Nucleus accumbens (tissue), 56 donors: ENCODE data around the gene TRAPPC4.
"Not testable (repeated sequence)": the region's sequence is repeated elsewhere in the genome, so short reads cannot be mapped to it uniquely, and the experiment has no call there.

ENCODE experiments used
- DNase-seq, 56 donors: peaks; one replicate each; lab custom pipeline; 2025; lab: John Stamatoyannopoulos, UW

TRAPPC4 gene, protein sequence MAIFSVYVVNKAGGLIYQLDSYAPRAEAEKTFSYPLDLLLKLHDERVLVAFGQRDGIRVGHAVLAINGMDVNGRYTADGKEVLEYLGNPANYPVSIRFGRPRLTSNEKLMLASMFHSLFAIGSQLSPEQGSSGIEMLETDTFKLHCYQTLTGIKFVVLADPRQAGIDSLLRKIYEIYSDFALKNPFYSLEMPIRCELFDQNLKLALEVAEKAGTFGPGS

DNA sequence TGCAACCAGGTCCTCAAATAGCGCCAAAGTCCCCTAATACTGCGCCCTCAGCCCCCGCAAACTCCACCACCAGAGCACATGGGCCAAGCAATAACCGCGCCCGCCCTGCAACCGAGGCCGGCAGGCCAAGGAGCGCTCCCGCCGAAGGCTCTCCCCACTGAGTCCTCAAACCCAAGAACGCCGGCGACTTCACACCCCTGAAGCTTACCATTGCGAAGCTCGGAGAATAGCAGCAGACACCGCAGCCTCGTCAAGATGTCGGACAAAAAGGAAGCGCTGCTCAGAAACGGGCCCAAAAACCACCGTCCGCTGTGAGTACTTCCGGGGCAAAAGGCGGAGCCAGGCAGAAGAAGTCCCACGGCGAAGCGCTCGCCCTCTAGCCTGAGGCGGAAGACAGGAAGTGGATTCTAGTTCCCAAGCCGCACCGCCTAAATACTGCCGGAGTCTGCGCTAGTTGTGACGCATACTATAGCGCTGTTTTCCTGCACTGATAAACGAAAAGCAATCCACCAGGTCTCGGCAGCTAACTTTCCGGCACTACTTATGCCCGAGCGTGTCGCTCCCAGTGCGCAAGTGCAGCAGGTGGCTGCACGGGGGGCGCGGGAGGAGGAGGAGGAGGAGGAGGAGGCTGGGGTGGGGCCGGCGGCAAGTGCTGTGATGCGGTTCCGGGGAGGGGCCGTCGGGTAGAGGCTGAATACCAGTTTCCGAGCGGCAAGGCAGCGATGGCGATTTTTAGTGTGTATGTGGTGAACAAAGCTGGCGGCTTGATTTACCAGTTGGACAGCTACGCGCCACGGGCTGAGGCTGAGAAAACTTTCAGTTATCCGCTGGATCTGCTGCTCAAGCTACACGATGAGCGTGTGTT is at the start of gene TRAPPC4, which contains the start of gene RPS25:
Gene TRAPPC4, plus strand, starts transcription at position 693 of the 865 bp plus-strand sequence. Its CDS starts 30 bp downstream, at position 723.
Gene RPS25, minus strand, starts transcription at position 270 of the 865 bp plus-strand sequence. Its CDS starts 59 bp downstream, at position 211.
- peak; percentile 76 to 100 (median 98) for DNase-seq

DNA sequence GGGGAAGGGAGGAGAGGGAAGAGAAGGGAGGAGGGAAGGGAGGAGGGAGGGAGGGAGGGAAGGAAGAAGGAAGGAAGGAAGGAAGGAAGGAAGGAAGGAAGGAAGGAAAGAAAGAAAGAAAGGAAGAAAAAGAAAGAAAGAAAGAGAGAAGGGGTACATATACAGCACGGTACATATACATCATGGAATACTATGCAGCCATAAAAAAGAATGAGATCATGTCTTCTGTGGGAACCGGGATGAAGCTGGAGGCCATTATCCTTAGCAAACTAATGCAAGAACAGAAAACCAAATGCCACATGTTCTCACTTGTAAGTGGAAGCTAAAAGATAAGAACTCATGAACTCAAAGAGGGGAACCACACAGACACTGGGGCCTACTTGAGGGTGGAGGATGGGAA is 49.1 kb upstream of the TRAPPC4 start:
- DNase-seq = not testable (repeated sequence)

DNA sequence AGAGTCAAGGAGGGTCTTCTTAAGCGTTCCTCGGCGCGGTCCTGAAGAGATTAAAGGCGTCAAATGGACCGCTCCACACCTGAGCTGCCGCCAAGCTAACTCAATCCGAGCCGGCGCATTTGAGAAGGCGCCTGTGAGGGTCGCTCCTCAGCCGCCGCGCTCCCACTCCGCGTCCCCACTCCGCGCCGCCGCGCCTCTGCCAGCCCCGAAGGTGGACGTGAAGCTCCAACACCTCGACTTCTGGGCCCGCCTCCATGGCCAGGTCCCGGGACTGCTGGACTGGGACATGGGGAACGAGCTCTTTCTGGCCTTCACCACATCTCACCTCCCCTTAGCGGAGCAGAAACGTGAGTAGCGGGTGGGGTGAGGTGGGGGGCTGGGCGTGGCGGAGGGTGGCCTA is 46.9 kb upstream of the TRAPPC4 start, which contains the start of gene FOXR1:
Gene FOXR1, plus strand, starts transcription at position 116 of the 400 bp plus-strand sequence. Its CDS starts 171 bp downstream, at position 287.
- no peak for DNase-seq

DNA sequence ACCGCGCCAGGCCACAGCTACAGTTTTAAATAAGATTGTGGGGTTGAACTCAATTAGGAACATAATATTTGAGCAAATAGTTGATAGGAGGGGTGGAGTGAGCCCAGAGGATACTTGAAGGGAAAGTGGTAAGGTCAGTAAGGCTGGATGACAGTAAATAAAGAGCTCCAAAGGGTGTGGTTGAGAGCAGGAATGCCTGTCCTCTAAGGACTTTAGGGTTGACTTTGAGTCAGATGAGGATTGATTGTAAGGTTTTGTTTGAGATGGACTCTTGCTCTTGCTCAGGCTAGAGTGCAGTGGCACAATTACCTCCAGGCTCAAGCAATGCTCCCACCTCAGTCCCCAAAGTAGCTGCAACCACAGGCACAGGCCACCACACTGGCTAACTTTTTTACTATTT is 44.6 kb upstream of the TRAPPC4 start:
- no peak for DNase-seq

DNA sequence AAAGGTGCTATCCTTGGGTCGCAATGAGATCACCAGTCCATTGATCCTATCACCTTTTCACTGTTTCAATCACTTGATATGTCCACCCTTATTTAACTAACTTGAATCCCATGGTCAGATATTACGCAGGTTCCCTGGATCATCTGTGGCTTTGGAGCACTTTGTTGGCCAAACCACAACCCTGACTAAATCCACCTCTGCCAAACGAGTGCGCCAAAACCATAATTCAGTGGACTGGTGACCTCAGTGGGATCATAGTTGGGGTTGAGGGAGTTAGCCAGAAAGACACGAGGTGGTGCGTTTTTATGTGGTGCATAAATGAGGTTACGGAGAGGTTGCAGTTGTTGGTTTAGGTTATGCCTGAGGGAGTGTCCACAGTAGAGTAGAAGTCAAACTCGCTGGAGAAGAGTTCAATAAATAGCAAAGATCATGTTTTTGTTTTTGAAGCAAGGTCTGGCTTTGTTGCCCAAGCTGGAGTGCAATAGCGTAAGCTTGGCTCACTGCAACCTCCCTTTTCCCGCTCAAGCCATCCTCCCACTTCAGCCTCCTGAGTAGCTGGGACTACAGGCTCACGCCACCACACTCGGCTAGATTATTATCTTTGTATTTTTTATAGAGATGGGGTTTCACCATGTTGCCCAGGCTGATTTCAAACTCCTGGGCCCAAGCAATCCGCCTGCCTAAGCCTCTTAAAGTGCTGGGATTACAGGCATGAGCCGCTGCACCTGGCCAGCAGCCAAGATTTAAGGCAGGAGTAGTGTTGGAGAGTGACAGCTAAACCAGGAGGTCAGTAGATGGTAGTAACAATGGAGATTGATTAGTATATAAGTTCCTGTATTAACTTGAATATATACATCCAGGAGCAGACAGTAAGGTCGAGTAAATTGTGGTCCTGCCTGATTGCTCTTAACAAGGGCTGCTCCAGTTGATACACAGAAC is 42.5 kb upstream of the TRAPPC4 start:
- DNase-seq = no peak

DNA sequence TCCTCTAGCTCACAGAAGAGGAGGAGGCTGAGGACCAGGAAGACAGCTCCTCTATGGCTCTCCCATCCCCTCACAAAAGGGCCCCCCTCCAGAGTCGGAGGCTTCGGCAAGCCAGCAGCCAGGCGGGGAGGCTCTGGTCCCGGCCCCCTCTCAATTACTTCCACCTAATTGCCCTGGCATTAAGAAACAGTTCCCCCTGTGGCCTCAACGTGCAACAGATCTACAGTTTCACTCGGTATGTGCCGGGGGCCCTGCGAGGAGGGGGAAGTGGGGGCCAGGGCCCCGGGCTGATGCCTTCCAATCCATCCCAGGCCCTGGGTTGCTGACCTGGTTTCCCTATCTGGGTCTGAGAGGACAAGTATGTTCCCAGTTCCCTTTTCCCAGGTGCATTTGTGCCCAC is 39.1 kb upstream of the TRAPPC4 start:
- no peak for DNase-seq

DNA sequence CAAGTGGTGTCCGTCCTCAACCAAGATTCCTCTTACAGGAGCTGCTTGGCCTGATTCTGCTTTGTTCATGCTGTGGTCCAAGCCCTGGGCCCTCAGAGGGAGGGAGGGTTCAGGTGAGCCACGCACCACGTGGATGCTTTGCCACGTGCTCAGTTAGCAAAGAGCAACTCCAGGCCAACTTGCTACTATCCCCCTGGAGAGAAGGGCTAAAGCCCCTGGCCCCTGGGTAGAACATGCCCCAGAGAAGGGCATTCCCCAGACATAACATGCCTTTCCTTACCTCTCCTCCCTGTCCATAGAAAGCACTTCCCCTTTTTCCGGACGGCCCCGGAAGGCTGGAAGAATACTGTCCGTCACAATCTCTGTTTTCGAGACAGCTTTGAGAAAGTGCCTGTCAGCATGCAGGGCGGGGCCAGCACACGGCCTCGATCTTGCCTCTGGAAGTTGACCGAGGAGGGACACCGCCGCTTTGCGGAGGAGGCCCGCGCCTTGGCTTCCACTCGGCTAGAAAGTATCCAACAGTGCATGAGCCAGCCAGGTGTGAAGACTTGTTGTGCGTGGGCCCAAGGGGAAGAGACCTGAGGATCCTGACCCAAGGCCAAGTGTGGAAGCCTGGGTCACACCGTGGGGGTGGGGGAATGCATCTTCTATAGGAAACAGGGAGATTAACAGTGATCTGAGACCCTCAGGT is 38.2 kb upstream of the TRAPPC4 start:
- DNase-seq = peak in 5 of 56 donors; percentile 2 to 28 (median 16)

DNA sequence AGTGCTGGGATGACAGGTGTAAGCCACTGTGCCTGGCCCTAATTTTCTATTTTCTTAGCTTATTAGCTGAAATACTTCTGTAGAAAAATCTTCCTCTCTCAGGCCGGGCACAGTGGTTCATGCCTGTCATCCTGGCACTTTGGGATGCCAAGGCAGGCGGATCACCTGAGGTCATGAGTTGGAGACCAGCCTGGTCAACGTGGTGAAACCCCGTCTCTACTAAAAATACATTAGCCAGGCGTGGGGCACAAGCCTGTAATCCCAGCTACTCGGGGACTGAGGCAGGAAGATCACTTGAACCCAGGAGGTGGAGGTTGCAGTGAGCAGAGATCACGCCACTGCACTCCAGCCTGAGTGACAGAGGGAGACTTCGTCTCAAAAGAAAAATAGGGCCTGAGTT is 34.2 kb upstream of the TRAPPC4 start:
- not testable (repeated sequence) for DNase-seq

DNA sequence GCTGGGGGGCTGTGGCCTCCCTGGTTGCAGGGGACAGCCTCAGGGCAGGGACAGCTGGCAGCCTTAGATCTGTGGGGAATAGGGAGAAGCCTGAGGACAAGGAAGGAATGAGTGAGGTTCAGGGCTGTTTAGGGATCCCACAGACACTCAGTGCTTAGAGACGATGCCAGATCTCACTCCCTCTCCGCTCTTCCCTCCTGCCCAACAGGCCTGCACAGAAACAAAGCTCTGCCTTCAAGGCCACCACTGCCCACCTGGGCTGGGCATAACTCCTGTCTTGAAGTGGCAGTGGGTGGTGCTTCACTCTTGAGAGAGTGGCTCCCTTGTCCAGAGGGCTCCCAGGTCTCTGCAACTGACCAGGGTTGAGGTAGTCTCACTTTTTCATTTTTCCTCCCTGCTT is 33.7 kb upstream of the TRAPPC4 start:
- no peak for DNase-seq

DNA sequence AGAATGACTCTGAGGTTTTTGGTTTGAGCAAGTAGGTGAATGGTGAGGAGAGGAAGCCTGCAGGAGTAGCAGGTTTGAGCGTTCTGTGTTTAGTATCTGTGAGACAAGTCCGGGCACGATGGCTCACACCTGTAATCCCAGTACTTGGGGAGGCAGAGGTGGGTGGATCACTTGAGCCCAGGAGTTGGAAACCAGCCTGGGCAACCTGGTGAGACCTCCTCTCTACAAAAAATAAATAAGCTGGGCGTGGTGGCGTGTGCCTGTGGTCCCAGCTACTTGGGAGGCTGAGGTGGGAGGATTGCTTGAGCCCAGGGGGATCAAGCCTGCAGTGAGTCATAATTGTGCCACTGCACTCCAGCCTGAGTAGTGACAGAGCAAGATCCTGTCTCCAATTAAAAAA is 30.3 kb upstream of the TRAPPC4 start:
- DNase-seq = no peak

DNA sequence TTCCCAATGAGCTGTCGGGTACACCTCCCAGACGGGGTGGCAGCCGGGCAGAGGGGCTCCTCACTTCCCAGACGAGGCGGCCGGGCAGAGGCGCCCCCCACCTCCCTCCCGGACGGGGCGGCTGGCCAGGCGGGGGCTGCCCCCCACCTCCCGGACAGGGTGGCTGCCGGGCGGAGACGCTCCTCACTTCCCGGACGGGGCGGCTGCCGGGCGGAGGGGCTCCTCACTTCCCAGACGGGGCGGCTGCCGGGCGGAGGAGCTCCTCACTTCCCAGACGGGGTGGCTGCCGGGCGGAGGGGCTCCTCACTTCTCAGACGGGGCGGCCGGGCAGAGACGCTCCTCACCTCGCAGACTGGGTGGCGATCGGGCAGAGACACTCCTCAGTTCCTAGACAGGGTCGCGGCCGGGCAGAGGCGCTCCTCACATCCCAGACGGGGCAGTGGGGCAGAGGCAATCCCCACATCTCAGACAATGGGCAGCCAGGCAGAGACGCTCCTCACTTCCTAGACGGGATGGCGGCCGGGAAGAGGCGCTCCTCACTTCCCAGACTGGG is 27.0 kb upstream of the TRAPPC4 start:
- not testable (repeated sequence) for DNase-seq

DNA sequence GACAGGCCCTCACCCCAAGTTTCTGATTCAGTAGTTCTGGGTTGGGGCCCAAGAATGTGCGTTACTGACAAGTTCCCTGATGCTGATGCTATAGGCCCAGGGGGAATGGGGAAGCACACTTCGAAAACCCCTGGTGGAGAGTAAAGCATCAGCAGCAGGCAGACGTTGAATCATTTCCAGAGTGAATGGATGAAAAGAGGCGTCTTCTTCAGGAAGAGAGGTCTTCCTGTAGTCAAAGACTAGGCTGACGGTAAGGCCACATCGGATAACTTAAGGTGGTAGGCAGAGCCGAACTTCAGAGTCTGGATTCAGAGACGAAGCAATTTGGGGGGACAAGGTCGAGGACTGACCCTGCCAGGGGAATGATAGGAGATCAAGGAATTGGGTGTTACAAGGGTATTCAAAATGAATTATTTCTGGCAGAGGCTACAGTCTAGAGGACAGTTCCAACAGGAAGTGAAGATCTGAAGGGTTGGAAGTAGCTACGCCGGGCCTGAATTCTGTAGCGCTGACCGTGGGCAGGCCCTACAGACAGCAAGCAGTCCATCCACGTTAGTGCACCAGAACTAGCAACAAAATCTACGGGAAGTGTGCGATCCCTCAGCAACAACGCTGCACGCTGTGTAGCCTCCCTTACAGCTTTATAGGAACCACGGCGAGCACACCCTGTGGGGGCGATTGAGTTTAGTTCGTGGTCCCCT is 21.5 kb upstream of the TRAPPC4 start:
- DNase-seq = peak in 4 of 56 donors; percentile 21 to 49 (median 38)

DNA sequence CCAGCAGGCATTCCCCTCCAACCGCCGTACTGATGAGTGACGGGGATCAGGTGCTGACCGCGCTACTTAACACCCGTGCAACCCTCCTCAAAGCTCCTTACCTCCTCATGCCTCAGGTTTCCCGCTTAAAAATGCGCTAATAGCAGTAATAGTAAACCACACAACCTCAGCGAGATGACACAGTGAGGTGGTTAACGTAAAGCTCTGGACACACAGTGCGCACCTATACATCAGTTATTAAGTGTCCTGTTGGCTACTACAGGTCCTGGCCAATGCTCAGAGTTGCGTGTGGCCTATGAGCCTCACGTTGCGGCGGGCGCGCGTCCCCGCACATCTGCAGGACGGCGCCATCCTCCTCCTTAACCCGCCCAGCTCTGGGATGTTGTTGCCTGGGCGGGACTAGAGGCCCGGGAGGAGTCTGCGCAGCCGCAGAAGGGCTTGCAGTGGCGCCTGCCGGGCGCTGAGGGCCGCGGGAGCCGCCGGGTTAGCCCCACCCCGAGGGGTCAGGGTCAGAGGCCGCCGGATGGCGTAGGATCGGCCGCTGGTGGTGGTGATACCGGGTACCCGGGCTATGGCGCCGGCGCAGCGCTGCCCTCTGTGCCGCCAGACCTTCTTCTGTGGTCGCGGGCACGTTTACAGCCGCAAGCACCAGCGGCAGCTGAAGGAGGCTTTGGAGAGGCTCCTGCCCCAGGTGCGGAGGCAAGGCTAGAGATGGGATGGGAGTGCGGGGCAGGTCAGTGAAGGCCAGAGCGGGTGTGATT is 20.8 kb upstream of the TRAPPC4 start, which contains the start of gene CENATAC:
Gene CENATAC, plus strand, starts transcription at position 512 of the 761 bp plus-strand sequence. Its CDS starts 60 bp downstream, at position 572.
- DNase-seq = peak; percentile 49 to 98 (median 93)

DNA sequence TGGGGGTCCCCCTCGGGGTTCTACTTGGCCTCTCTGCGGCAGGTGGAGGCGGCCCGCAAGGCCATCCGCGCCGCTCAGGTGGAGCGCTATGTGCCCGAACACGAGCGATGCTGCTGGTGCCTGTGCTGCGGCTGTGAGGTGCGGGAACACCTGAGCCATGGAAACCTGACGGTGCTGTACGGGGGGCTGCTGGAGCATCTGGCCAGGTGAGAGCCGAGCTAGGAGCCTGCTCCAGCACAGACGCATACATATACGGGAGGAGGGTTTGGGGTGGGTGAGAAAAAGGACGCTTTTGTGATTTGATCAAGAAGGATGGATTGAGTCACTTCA is 20.2 kb upstream of the TRAPPC4 start:
- peak in 8 of 56 donors; percentile 26 to 68 (median 51) for DNase-seq

DNA sequence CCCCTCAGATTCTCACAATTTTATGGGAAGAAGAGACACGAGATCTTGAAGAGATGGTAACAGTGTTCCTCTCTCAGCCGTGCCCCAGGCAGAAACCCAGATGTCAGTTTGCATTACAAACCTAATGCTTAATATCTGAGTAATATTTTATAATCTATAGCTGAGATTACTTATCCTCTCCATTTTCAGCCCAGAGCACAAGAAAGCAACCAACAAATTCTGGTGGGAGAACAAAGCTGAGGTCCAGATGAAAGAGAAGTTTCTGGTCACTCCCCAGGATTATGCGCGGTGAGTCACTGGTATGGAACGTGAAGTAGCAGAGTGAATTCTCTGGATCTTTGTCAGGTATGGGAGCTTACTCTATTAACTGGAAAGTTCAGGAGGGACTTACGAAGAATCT is 19.7 kb upstream of the TRAPPC4 start:
- DNase-seq = no peak

DNA sequence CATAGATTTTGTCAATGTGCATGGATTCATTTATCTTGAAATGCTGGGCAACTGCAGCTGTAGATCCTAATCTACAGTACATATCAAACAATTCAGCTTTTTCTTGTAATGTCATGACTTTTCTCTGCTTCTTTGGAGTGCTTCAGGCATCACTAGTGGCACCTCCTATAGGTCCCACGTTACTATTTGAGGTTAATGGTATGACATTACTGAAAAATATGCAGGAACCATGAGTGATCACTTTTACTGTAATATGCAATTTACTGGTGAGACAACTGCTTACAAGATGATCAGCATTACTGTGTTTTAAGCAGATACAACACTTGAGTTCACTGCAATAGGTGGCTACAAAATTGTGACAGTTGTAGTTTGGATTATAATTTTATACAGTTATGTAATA is 17.7 kb upstream of the TRAPPC4 start:
- DNase-seq = no peak

DNA sequence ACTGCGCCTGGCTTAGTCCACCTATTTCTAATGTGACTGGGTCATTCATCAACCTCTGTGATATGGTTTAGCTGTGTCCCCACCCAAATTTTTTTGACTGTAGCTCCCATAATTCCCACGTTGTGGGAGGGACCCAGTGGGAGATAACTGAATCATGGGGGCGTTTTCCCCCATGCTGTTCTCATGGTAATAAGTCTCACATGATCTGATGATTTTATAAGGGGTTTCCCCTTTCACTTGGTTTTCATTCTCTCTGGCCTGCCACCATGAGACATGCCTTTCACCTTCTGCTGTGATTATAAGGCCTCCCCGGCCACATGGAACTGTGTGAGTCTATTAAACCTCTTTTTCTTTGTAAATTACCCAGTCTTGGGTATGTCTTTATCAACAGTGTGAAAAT is 11.9 kb upstream of the TRAPPC4 start:
- no peak for DNase-seq

DNA sequence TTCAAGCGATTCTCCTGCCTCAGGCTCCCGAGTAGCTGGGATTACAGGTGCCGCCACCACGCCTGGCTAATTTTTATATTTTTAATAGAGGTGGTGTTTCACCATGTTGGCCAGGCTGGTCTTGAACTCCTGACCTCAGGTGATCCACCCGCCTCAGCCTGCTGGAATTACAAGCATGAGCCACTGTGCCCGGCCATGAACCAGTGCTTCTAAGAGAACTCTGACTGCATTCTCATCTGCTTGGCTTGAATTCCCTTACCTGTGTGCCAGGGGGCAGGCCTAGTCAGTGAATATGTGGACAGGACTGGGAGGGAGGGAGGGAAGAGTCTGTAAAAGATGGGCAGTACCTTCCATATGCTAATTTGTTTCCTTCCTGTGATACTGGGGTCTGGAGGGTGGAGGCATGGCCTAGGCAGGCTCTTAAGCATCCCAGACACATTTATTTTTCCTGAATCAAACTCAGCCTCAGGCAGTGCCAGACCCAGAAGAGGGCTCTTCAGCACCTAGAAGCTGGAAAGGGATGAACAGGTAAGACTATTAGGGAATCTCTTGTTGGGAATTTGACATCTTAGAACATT is 7.0 kb upstream of the TRAPPC4 start:
- DNase-seq = no peak
